T-helper 2 cell (primary cell): Measurements from ENCODE around the gene EIF4E2.
A peak's percentile ranks its signal among the peaks of the same experiment; 100 is the strongest.

ENCODE experiments used
- DNase-seq, 5 experiments: peaks; one replicate each; pipeline versions ENCODE4 v3.0.0 to v3.0.0-alpha.2; 2012 to 2022
- total RNA-seq, 2 donors: gene quantifications; one replicate each; lab custom pipeline; 2026; lab: John Stamatoyannopoulos, UW

The EIF4E2 gene, protein sequence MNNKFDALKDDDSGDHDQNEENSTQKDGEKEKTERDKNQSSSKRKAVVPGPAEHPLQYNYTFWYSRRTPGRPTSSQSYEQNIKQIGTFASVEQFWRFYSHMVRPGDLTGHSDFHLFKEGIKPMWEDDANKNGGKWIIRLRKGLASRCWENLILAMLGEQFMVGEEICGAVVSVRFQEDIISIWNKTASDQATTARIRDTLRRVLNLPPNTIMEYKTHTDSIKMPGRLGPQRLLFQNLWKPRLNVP
- 54.6 to 61.6 reads per million in 2 donors for total RNA-seq

DNA sequence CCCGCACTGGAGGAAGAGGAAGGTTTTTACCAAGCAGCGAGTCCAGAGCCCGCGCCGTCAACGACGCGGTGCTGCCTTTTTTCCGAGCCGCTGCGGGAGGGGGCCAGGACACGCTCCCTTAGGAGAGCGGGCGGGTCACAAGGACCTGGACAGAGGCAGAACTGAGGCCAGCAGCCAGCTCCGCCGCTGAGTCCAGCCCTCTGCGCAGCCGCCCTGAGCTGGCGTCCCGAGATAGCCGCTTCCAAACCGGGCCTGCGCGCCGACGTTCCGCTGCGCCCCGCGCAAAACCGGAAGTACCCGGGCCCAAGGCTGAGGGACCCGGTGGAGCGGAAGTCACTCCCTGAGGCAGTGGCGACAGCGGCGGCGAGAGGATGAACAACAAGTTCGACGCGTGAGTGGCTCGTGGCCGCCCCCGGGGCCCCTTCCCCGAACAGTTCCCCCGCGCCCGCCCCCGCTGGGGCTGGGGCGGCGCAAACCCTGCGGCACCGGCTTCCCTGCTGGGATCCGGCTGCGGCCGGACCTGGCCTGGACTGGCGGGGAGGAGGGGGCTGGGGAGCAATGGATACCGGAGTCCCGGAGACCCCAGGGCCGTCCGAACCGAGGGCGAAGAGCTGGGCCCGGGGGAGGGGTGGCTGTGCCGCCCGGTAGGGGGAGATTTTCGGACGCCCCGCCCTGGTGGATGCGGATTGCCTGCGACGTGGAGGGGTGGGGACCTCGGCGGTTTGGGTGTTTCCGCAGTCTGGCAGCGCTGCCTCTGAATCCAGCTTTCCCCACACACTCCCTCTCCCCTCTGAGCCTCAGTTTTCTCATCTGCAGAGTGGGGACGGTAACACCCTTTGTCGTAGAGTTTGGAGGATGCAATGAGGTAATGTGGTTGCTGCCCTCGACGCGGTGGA lies at the start of gene EIF4E2, which contains the start of gene TIGD1:
EIF4E2 (plus strand) TSS at position 336 of the 896 bp plus-strand sequence; CDS start at position 372, 36 bp downstream.
TIGD1 (minus strand) TSS at position 204 of the 896 bp plus-strand sequence. CDS start 675 bp downstream, outside the sequence.
- DNase-seq: peak; percentile 76 to 95 (median 85)

DNA sequence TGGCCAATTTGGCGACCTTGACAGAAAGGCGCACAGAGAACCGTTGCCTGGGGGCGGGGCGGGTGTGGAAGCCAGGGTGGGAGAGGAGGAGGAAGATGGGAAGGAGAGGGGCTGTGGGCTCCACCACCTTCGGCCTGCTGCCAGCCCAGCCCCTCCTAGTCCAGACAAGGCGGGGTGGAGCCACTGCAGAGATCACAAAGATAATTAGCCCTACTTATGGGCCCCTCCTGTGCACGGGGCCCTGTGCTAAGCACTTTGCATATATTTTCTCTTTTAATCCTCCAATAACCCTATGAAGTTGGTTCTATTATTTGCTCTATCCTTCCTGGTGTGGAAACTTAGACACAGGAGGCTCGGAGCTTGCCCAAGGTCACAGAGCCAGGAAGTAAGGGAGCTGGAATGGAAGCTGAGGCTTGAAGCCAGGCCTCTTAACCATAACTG lies 49.1 kb upstream of the EIF4E2 start:
- no peak for DNase-seq

DNA sequence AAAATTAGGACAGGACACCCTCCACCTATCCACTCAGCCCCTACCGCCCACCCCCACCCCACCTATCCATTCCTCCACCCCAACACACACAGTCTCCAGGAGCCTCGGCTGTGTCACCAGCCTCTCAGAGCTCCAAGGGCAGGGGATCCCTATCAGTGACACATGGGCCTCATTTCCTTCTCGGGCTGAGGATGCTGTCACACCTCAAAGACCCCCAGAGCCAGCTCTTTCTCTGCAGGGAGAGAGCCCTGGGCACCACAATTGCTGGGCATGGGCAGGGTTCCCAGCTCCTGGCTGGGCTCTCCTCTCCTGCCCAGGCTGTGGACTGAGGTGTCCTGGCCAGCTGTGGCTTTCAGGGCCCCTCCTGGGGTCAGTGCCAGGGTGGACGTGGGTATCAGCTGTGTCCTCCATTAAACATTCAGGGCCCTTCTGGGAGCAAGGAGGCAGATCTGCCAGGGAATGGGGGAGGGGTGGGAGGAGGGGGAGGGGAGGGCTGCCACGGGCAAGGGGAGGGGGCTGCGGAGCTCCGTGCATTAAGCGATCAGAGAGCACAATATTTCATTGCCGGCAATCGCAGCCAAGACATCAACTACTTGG lies 48.6 kb upstream of the EIF4E2 start:
- DNase-seq: no peak

DNA sequence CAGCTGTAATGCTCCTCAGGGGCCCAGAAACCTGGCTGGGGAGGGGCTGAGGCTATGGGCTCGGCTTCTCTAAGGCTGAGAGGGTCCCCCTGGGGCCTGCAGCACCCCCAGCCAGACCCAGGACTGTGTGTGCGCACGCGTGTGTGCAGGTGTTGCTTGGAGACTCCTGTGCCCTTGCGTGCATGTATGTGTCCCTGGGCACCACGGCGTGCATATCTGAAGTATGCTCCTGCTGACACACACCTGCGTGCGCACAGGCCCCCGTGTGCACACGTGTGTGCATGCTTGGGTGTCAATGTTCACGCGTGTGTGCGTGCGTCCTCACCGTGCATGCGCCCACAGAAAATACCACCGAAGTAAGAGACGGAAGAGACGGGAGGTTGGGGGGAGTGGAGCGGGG lies 48.0 kb upstream of the EIF4E2 start:
- peak in 2 of 5 experiments; percentile 28 to 35 for DNase-seq

DNA sequence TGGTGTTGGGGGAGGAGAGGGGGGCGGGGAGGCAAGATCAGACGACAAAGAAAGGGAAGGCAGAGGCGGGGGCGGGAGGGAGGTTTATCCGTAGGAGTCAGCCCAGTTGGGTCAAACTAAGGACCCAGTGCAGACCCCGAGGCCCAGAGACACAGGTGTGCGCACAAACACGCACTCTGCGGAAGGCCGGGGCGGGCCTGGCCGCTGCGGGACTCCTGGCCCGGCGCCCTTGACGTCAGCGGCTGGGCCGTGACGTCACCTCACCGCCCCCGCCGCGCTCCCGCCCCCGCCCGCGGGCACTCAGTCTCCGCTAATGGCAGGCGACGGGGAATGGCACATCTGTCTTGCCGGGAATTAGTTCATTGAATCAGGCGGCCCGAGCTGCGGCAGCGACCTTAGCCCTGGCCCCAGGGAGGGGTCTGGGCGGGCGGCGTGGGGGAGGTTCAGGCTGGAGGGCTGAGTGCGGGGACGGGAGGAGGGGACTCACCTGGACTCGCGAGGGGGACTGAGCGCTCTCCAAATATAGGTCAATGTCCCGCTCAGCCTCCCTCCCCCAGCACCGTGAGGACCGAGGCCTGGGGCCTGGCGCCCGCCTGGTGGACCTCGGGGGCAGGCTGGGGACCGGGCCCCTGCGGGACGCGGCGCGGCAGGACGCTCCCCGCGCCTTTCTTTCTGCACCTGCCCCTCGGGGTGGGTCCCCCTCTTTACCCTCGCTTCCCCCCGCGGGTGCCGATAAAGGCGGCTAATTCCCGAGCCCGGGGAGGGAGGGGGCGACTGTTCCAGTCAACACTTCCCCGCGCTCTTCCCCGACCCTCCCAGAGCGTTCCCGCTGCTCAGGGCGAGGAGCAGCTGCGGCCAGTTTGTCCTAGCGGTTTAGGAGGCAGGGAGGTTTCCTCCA lies 47.3 kb upstream of the EIF4E2 start:
- peak in 4 of 5 experiments; percentile 8 to 53 (median 36) for DNase-seq

DNA sequence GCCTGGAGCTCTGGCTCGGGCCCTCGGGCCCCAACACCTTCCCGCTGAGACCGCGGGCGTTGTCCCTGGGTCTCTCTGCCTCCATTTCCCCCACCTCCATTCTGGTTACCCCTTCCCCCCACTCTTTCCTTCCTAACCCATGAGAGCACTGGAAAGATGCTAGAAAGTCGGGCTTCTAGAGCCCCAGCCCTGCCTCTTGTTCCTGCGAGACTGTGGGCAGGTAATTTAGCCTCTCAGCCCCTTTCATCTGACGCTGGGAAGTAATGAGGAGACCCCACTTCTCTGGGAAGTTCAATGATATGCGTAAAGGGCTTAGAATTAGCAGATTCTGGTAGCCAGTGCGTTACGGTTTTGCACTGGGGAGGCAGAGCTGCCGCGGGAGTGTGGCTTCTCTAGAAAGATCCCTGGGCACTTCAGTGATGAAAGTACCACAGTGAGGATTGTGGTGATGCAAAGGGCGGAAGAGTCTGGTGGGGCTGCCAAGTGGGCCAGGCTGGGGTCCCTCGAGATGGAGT lies 46.6 kb upstream of the EIF4E2 start:
- DNase-seq: no peak

DNA sequence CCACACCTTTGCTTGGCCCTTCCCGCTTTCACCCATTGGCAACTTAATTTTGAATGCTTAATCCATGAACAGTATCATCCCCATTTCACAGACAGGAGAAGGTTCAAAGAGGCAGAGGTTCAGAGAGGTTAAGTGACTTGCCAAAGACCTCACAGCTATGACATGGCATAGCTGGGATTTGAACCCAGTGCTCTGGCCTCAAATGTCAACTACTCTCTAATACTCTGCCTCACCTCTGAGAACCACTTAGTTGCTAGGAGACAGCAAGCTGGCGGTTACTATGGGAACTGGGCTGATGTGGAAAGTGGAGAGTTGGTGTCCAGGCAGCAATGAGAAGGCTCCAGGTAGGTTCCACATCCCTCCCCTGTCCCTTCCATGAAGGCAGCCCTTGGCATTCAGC lies 46.1 kb upstream of the EIF4E2 start:
- DNase-seq: no peak

DNA sequence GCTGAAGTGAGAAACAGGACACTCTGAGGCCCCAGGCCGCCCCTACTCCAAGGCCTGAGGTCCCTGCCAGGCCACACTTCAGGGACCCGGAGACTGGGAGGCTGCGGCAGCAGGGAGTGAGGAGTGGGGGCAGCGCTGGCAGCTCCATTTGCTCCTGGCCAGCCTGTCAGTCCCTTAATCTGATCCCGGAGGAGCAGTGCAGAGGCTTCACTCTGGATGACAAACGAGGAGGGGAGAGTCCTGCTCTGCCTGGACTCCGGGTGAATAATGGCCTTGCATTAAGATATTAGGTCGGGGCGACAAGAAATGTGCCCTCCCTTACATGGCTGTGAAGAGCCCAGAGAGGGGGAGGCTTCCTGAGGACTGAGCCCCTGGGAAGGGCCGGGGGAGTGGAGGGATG lies 44.6 kb upstream of the EIF4E2 start:
- DNase-seq: no peak

DNA sequence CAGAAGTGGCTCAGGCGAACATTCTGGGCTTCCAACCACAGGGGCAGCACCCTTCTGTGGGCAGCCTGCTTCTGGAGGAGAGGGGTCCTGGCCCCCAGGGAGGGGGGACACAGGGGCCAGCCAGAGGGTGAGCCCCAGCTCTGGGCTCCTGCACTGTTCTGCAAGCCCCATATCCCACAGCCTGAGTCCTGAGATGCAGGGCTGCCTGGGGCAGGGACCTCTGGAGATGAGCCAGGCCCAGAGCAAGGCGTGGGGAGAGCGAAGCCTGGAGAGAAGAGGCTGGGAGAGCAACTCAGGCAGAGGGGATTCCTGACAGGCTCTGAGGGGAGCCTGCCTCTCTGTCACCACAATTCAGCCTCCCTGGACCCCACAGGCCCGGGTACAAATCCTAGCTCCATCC lies 43.8 kb upstream of the EIF4E2 start:
- DNase-seq: no peak

DNA sequence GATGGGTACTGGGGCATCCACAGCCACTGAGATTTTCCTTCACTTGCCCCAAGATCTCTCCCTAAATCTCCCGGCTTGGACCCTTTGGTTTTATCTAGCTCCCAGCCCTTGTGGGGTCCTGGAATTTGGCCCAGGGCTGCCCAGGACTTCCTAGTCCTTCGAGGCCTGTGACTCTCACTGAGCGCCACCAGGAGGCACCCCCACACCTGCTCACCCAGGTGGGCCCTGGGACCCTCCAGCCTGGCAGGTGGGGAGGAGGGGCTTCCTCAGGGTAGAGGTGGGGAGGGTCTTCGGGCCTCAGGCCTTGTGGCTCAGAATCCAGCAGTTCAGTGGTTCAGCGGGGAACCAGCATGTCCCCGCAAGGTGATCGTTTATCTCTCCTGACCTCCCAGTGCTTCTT lies 42.2 kb upstream of the EIF4E2 start:
- DNase-seq: no peak

DNA sequence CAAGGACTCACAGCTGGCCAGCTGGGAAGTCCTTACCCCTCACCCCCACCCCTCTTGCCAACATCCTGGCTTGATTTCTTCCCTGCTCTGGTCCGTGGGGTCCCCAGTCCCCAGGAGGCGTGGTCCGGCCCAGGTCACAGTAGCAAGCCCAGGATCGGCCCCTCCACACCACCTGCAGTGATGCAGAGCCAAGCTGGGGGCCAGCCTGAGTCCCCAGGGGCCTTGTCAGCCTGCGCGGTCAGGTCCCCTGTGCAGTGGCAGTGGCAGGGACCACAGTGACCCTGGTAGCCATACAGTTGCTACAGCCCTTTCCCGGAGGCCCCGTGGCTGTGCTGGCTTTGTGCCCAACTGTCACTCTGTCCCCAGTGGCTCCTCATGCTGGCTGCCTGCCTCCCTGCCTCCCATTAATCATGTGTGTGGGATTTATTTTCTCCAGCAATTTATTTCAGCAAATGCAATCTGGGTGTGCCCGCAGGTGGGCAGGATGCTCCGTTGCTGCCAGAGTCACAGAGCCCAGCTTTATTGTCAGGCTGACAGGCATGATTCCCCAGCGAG lies 39.1 kb upstream of the EIF4E2 start:
- no peak for DNase-seq

DNA sequence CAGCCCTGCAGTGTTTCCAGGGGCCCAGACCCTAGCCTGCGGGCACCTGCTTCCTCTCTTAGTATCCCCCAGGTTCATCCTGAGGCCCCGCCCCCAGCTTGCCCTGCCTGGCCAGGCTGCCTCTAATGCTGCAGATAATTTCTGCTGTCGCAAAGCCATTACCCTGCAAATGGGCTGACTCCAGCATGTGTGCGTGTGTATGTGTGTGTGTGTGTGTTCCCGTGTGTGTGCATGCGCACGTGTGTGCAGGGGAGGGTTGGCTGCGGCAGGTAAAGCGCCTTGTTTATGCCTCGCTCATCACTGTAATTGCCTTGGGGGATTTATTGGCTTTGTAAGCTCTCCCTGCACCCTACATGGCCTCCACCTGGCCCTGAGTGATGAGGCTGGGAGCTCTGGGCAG lies 37.9 kb upstream of the EIF4E2 start:
- no peak for DNase-seq

DNA sequence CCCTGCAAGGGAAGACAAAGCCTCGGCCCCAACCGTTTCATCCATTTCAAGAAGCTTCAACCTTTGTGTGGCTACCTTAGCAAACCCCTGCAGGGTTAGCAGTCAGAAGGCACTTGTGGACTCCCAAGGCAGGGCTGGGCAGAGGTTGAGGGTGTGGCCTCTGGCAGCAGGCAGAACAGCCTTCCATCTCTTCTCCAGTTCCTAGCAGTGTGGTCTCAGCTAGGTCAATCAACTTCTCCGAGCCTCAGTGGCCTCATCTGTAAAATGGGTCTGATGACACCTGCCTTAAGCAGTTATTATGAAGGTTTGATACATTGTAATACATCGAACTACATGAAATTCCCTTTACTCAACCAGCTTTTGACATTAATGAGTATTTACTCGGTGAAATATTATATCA lies 37.1 kb upstream of the EIF4E2 start:
- DNase-seq: no peak

DNA sequence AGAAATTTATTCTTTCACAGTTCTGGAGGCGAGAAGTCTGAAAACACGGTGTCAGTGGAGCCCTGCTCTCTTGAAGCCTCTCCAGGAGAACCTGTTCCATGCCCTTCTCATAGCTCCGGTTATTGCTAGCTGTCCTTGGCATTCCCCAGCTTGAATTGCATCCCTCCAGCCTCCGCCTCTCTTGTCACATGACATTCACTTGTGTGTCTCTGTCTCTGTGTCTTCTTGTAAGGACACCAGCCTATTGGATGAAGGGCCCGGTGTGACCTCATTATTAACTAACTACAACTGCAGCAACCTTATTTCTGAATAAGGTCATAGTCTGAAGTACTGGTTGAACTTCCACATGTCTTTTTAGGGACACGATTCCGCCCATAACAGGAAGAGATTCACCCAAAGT lies 34.9 kb upstream of the EIF4E2 start:
- DNase-seq: no peak

DNA sequence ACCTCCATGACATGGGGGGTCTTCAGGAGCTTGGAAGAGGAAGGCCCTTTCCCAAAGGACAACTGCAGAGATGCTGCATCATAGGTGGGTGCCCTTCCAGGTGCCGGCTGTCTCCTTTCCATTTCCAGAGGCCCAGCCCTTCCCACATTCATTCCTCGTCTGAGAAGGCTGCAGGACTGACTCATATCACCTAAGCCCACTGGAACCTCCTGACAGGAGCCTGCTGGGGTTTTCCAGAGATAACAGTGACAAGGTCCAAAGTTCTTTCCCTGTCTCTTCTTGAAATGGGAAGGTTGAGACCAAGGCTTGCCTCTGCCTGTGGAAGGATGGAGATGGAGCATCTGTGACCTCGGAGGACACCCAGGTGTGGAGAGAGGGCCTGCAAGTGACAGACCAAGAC lies 33.9 kb upstream of the EIF4E2 start:
- DNase-seq: no peak

DNA sequence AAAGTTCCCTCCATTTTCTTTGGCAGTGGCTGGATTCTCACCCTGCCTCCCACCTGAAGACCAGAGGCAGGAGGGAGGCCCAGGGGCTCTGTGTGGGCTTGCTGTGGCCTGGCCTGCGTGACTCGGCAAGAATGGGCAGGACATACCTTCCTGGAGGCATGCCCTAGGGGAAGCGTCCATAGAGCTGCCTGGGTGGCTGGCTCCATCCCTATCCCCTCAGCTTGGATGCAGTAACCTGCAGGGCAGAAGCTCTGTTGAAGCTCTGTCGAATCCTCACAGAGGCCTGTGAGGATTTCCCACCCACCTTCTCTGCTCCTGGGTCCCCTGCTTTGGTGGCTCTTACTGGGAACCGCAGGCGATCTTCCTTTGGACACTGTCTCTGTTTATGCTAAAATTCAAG lies 31.6 kb upstream of the EIF4E2 start:
- DNase-seq: no peak

DNA sequence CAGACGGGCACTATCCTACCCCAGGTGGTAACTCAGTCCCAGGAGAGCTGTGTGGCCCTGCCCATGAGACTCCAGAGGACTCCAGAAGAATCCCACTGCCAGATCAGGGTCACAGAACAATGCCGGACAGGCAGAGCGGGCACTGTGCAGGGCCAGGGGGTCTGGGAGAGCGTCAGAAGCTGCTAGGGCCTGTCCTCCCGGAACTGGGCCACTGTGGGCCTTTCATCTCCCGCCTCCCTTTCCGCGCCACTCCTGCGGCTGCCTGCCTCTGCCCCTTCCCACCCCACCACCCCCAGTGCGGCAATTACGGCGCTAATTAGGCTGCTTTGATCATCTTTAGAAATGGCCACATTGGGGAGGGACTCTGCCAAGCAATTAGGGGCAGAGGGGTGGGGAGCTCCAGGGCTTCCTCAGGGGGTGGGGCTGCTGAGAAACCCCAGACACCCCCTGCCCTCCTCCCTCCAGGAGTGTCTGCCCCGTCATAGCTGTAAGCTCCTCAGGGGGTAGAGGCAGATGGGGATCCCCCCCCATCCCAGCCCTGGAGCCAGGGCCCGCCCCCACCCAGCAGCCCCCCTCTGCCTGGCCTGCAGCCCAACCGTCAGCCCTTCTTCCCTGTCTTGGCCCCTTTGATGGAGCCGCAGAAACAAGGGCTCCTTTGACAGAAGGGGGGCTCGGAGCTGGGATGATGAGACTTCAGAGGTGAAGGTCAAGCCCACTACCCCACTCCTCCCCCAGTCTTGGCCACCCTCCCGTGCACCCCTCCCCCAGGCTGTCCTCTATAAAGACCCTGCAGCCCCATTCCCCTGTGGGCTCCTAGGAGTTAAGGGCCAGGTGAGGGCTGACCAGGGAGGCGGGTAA lies 30.7 kb upstream of the EIF4E2 start, which contains the start of gene PRSS56:
PRSS56 (plus strand) TSS at position 808 of the 858 bp plus-strand sequence. CDS start 211 bp downstream, outside the sequence.
- DNase-seq: no peak

DNA sequence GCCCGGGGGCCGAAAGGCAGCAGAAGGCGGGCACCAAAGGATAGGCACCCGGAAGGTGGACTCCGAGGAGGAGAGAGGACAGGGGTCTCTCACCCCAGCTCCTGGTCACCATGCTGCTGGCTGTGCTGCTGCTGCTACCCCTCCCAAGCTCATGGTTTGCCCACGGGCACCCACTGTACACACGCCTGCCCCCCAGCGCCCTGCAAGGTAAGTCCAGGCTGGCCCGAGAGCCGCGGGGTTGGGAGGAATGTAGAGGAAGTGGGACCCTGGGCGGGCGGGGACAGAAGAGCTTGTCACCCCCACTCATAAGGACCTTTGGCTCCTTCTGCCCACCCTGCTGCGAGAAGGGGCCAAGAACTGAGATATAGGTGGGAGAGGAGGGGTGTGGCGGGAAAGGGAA lies 30.0 kb upstream of the EIF4E2 start:
- no peak for DNase-seq

DNA sequence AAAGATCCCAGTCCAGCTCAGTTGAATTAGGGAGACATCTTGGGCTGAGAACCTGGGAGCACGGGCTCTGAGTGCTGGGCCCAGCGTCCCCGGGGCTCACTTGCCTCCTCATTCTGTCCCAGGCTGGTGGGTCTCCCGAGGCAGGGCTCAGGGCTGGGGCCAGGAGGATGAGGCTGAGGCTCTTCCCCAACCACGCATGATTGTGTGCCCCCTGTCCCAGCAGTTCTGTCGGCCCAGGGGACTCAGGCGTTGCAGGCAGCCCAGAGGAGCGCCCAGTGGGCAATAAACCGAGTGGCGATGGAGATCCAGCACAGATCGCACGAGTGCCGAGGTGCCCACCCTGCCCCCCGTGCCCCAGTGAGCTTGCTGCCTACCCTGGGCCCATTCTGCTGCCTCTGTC lies 29.4 kb upstream of the EIF4E2 start:
- DNase-seq: no peak

DNA sequence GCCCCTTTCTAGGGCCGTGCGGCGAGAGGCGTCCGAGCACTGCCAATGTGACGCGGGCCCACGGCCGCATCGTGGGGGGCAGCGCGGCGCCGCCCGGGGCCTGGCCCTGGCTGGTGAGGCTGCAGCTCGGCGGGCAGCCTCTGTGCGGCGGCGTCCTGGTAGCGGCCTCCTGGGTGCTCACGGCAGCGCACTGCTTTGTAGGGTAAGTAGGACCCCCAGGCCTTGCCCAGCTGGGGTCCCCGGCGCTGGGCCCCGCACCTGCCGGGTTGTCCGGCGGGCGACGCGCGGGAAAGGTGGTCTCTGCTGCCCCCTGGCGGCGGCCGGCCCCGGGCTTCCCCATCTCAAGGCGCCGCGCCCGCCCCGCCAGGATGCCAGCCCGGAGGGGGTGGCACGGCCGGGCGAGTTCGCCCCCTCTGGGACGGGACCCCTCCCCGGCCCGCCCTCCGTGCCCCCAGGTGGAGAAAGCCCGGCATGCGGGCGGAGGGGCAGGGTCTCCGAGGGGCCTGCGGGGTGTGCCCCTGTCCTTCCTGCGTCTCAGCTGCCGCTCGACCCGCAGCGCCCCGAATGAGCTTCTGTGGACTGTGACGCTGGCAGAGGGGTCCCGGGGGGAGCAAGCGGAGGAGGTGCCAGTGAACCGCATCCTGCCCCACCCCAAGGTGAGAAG lies 28.4 kb upstream of the EIF4E2 start:
- DNase-seq: peak; percentile 41 to 63 (median 56)
